Astrocyte (in vitro differentiated cells and primary cell): ENCODE measurements around the gene CACNA1D. TPM values are rescaled to one million over a fixed set of nuclear protein-coding genes. Genes with fewer than 3 reads are reported as not detected.

Experiments used
- DNase-seq: peaks from one replicate; pipeline ENCODE4 v3.0.0-alpha.2; 2010; ENCODE audit warnings: low read depth
- FAIRE-seq: peaks from 2 replicates; lab custom pipeline; 2011; peaks lifted over from hg19 to GRCh38; lab: Jason Lieb, UNC
- H2AFZ ChIP-seq: 2 replicates; pipeline ENCODE4 v1.6.0; 2012; ENCODE audit warnings: low read depth, low read length, inconsistent platforms
- H3K27ac ChIP-seq: 2 replicates; pipeline ENCODE4 v1.5.1; 2011; ENCODE audit warnings: low read depth, low read length, inconsistent platforms
- H3K27me3 ChIP-seq: 2 replicates; pipeline ENCODE4 v1.6.0; 2011; ENCODE audit warnings: low read length, inconsistent platforms; ENCODE audit not compliant: insufficient read depth
- H3K36me3 ChIP-seq: 2 replicates; pipeline ENCODE4 v1.5.1; 2011; ENCODE audit warnings: low read length, inconsistent platforms; ENCODE audit not compliant: insufficient read depth
- H3K4me1 ChIP-seq: 2 replicates; pipeline ENCODE4 v1.5.1; 2011; ENCODE audit warnings: low read length, inconsistent platforms; ENCODE audit not compliant: insufficient read depth
- H3K4me2 ChIP-seq: 2 replicates; pipeline ENCODE4 v1.6.0; 2012; ENCODE audit warnings: low read length, inconsistent platforms
- H3K4me3 ChIP-seq: 2 replicates; pipeline ENCODE4 v1.5.1; 2011; ENCODE audit warnings: low read depth, mild to moderate bottlenecking, low read length, inconsistent platforms; ENCODE audit not compliant: insufficient read depth
- H3K79me2 ChIP-seq: 2 replicates; pipeline ENCODE4 v1.6.0; 2012; ENCODE audit warnings: mild to moderate bottlenecking, low read length, inconsistent platforms; ENCODE audit not compliant: insufficient read depth
- H3K9ac ChIP-seq: 2 replicates; pipeline ENCODE4 v1.6.0; 2012; ENCODE audit warnings: mild to moderate bottlenecking, low read length, inconsistent platforms
- H3K9me3 ChIP-seq: 2 replicates; pipeline ENCODE4 v1.5.1; 2012; ENCODE audit warnings: low read depth, mild to moderate bottlenecking, low read length, inconsistent platforms; ENCODE audit not compliant: insufficient read depth
- H4K20me1 ChIP-seq: 2 replicates; pipeline ENCODE4 v1.6.0; 2012; ENCODE audit warnings: low read length, inconsistent platforms; ENCODE audit not compliant: insufficient read depth
- H3K27ac Mint-ChIP-seq: one replicate; pipeline ENCODE4 v1.8.0; 2021; ENCODE audit warnings: mild to moderate bottlenecking, mixed read lengths; ENCODE audit not compliant: unreplicated experiment
- H3K27me3 Mint-ChIP-seq: one replicate; pipeline ENCODE4 v1.8.0; 2021; ENCODE audit warnings: low read depth, mixed read lengths; ENCODE audit not compliant: unreplicated experiment
- H3K36me3 Mint-ChIP-seq: one replicate; pipeline ENCODE4 v1.8.0; 2021; ENCODE audit warnings: low read depth, mixed read lengths; ENCODE audit not compliant: unreplicated experiment
- H3K4me1 Mint-ChIP-seq: one replicate; pipeline ENCODE4 v1.8.0; 2021; ENCODE audit warnings: low read depth, mixed read lengths; ENCODE audit not compliant: unreplicated experiment
- H3K4me3 Mint-ChIP-seq: one replicate; pipeline ENCODE4 v1.8.0; 2021; ENCODE audit warnings: mild to moderate bottlenecking, moderate library complexity, mixed read lengths; ENCODE audit not compliant: unreplicated experiment
- H3K9me3 Mint-ChIP-seq: one replicate; pipeline ENCODE4 v1.8.0; 2021; ENCODE audit warnings: mild to moderate bottlenecking, mixed read lengths; ENCODE audit not compliant: unreplicated experiment
- EZH2 ChIP-seq: IDR thresholded peaks from 2 replicates; pipeline ENCODE4 v1.6.1; 2012; ENCODE audit warnings: mild to moderate bottlenecking, low read length, inconsistent platforms; ENCODE audit not compliant: insufficient read depth
- total RNA-seq: library from RNA; stranded (reverse); gene quantifications from 2 replicates; pipeline ENCODE4 v1.2.1, GENCODE V29; 2021
- TF ChIP-seq, protein P1 (sequence below): IDR thresholded peaks from 2 replicates; pipeline ENCODE4 v1.5.1; 2011; ENCODE audit warnings: low read depth, mild to moderate bottlenecking, inconsistent platforms, low read length, moderate library complexity; ENCODE audit not compliant: insufficient read depth

Gene CACNA1D
- total RNA-seq, 1 donor from 2014 or later = 0.41 TPM

DNA sequence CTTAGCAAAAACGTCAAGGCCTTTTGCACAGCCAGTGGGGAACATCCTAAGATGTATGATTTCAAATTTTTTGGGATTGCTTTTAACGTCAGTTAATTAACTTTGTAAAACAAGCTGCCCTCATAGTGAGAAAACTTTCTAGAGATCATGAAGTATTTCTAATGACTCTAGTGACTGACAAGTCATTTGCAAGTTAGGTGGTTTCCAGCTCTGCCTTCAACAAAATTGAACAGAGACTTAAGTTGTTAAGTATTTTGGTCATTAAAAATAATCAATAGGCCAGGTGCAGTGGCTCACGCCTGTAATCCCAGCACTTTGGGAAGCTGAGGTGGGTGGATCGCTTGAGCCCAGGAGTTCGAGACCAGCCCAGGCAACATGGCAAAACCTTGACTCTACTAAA lies 280.6 kb downstream of the CACNA1D start:
- H3K4me2 ChIP-seq = no peak overlapping the region
- H3K4me3 Mint-ChIP-seq = no peak overlapping the region
- peaks cover 15% of the 10 kb centered on the region for H3K4me1 ChIP-seq
- H4K20me1 ChIP-seq = no peaks in the 10 kb centered on the region
- H3K27me3 ChIP-seq = peaks cover 5% of the 10 kb centered on the region
- TF ChIP-seq, protein P1, sequence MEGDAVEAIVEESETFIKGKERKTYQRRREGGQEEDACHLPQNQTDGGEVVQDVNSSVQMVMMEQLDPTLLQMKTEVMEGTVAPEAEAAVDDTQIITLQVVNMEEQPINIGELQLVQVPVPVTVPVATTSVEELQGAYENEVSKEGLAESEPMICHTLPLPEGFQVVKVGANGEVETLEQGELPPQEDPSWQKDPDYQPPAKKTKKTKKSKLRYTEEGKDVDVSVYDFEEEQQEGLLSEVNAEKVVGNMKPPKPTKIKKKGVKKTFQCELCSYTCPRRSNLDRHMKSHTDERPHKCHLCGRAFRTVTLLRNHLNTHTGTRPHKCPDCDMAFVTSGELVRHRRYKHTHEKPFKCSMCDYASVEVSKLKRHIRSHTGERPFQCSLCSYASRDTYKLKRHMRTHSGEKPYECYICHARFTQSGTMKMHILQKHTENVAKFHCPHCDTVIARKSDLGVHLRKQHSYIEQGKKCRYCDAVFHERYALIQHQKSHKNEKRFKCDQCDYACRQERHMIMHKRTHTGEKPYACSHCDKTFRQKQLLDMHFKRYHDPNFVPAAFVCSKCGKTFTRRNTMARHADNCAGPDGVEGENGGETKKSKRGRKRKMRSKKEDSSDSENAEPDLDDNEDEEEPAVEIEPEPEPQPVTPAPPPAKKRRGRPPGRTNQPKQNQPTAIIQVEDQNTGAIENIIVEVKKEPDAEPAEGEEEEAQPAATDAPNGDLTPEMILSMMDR = no peak
- no peak for TF ChIP-seq EZH2
- H3K36me3 Mint-ChIP-seq = no peaks in the 10 kb centered on the region
- DNase-seq (no peak), FAIRE-seq (no peak)
- no peaks in the 10 kb centered on the region for H3K79me2 ChIP-seq
- peaks cover 10% of the 10 kb centered on the region for H3K4me1 Mint-ChIP-seq
- peaks cover 49% of the 10 kb centered on the region for H3K27me3 Mint-ChIP-seq
- H3K9me3 Mint-ChIP-seq = peaks cover 1% of the 10 kb centered on the region
- no peaks in the 10 kb centered on the region for H3K36me3 ChIP-seq
- H3K4me3 ChIP-seq = no peak overlapping the region
- no peak overlapping the region for H3K27ac Mint-ChIP-seq
- H3K9ac ChIP-seq = no peak overlapping the region
- no peak overlapping the region for H2AFZ ChIP-seq
- no peak overlapping the region for H3K27ac ChIP-seq
- no peaks in the 10 kb centered on the region for H3K9me3 ChIP-seq

DNA sequence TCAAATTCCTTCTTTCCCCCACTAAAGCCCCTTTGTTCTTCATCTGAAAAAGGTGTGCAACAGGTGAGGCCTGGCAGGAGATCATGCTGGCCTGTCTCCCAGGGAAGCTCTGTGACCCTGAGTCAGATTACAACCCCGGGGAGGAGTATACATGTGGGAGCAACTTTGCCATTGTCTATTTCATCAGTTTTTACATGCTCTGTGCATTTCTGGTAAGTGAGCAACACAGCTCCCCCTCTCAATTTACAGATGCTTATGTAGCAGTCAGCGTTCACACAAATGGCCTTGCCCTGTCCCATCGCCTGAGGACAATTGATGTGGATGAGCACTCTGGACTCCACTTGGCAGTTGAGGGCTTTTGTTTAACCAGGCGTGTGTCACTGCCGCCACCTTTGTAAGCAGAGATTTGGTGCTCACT lies 281.4 kb downstream of the CACNA1D start:
- H4K20me1 ChIP-seq = no peaks in the 10 kb centered on the region
- TF ChIP-seq, protein P1 = no peak
- no peak for TF ChIP-seq EZH2
- Mint-ChIP-seq H3K36me3 (no peaks in the 10 kb centered on the region), H3K4me3 (no peak overlapping the region), H3K9me3 (peaks cover 1% of the 10 kb centered on the region), H3K27ac (peak overlapping the region; percentile 41), H3K4me1 (peaks cover 14% of the 10 kb centered on the region), H3K27me3 (peaks cover 41% of the 10 kb centered on the region)
- H3K36me3 ChIP-seq = no peaks in the 10 kb centered on the region
- H3K4me3 ChIP-seq = no peak overlapping the region
- no peaks in the 10 kb centered on the region for H3K9me3 ChIP-seq
- H3K27me3 ChIP-seq = peaks cover 4% of the 10 kb centered on the region
- peak overlapping the region; percentile 24 for H2AFZ ChIP-seq
- no peak overlapping the region for H3K9ac ChIP-seq
- peaks cover 15% of the 10 kb centered on the region for H3K4me1 ChIP-seq
- FAIRE-seq (no peak), DNase-seq (no peak)
- H3K4me2 ChIP-seq = no peak overlapping the region
- H3K27ac ChIP-seq = no peak overlapping the region
- no peaks in the 10 kb centered on the region for H3K79me2 ChIP-seq

DNA sequence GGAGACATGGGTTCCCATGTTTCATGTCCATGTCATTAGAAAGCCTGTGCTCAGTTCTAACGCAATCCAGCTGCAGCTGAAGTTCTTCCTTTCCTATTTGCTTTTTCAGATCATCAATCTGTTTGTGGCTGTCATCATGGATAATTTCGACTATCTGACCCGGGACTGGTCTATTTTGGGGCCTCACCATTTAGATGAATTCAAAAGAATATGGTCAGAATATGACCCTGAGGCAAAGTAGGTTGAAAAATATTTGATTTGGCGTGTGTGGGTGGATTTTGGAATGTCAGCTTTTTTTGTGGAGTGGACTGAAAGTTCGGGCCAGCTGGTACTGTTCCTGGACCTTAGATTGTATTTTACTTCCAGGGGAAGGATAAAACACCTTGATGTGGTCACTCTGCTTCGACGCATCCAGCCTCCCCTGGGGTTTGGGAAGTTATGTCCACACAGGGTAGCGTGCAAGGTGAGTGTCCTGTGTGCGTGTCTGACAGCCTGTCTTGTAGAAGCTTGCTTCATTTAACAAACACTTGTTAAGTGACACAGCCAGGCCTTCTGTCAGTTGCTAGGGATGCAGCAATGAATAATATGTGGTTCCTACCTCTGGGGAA lies 282.2 kb downstream of the CACNA1D start:
- H3K4me1 ChIP-seq = peaks cover 15% of the 10 kb centered on the region
- no peak overlapping the region for H3K4me3 Mint-ChIP-seq
- H3K79me2 ChIP-seq = no peaks in the 10 kb centered on the region
- no peak overlapping the region for H2AFZ ChIP-seq
- H3K27ac ChIP-seq = no peak overlapping the region
- H3K9ac ChIP-seq = no peak overlapping the region
- H3K27ac Mint-ChIP-seq = peak overlapping the region; percentile 21
- H3K36me3 ChIP-seq = no peaks in the 10 kb centered on the region
- peaks cover 39% of the 10 kb centered on the region for H3K27me3 Mint-ChIP-seq
- FAIRE-seq (no peak), DNase-seq (peak; percentile 51)
- peak overlapping the region; percentile 9 for H3K4me2 ChIP-seq
- H3K4me3 ChIP-seq = no peak overlapping the region
- peaks cover 14% of the 10 kb centered on the region for H3K4me1 Mint-ChIP-seq
- TF ChIP-seq, protein P1 = no peak
- TF ChIP-seq EZH2 = no peak
- no peaks in the 10 kb centered on the region for H3K9me3 ChIP-seq
- H4K20me1 ChIP-seq = no peaks in the 10 kb centered on the region
- peaks cover under 1% of the 10 kb centered on the region for H3K9me3 Mint-ChIP-seq
- H3K27me3 ChIP-seq = peaks cover 2% of the 10 kb centered on the region
- no peaks in the 10 kb centered on the region for H3K36me3 Mint-ChIP-seq
